Activated CD4-positive, alpha-beta T cell treated with anti-CD3 and anti-CD28 coated beads, Interleukin-2, amount 10 ng/mL, durations not matched to agents 24 days and 14 days (primary cell): Measurements from ENCODE around the gene EXOC7. TPM values are rescaled to one million over a fixed set of nuclear protein-coding genes. Genes with fewer than 3 reads are reported as not detected.

Experiments used
- DNase-seq: peaks from one replicate; pipeline ENCODE4 v3.0.0; 2022
- H3K27ac Mint-ChIP-seq: one replicate; pipeline ENCODE4 v1.8.0; 2022; ENCODE audit warnings: mild to moderate bottlenecking, mixed read lengths
- H3K27me3 Mint-ChIP-seq: one replicate; pipeline ENCODE4 v1.8.0; 2022; ENCODE audit warnings: mixed read lengths
- H3K36me3 Mint-ChIP-seq: one replicate; pipeline ENCODE4 v1.8.0; 2022; ENCODE audit warnings: low read depth, mild to moderate bottlenecking, mixed read lengths
- H3K4me1 Mint-ChIP-seq: one replicate; pipeline ENCODE4 v1.8.0; 2021; ENCODE audit warnings: mixed read lengths
- H3K4me3 Mint-ChIP-seq: one replicate; pipeline ENCODE4 v1.8.0; 2022; ENCODE audit warnings: mild to moderate bottlenecking, moderate library complexity, mixed read lengths
- H3K9me3 Mint-ChIP-seq: one replicate; pipeline ENCODE4 v1.8.0; 2021; ENCODE audit warnings: mixed read lengths
- intact Hi-C: fragments of 100-400 bp; cut with micrococcal nuclease; formaldehyde crosslinking; loops from one replicate; pipeline ENCODE4 v1.15.1; 2023
- total RNA-seq: library from RNA; stranded (reverse); gene quantifications from 2 replicates; pipeline ENCODE4 v1.2.3, GENCODE V29; 2022

Gene EXOC7
- total RNA-seq, 1 donor from 2014 or later, result 104 TPM

DNA sequence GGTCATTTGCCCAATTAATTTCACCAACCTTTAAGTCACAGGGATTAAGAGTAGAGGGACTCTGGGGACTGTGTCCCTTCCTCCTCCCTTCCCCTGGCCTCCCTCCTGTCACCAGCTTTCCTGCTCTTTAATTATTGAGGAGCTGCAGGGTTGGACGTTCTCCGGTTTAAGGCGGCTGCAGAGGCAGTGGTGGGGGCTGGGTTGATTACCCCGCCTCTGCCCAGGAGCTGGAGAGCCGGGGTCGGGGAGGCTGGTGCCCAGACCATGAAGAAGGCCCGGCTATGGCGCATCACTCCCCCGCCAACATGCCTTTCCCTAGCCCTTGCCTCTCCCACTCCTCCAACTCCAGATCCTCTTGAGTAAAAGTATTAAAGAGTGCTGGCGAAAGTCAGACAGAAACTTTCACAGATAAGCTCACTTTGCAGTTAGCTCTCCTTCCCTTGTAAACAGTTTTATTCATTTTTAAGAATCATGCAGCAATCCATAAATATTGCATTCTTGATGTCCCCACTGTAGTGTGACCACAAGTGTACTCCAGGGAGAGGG is 38.5 kb upstream of the EXOC7 start:
- intact Hi-C loops, result loop anchor here (5.0 kb wide), 2 partner anchors 40 to 135 kb away; no protein-coding TSS in a partner anchor
- Mint-ChIP-seq H3K4me1 (peaks cover 56% of the 10 kb centered on the region), H3K36me3 (peaks cover 4% of the 10 kb centered on the region), H3K27me3 (peaks cover 13% of the 10 kb centered on the region), H3K9me3 (no peaks in the 10 kb centered on the region), H3K27ac (peak overlapping the region; percentile 80), H3K4me3 (peak overlapping the region; percentile 83)
- DNase-seq, result no peak

GRCh38 chr17:76141212-76142038 is 37.8 kb upstream of the EXOC7 start, which contains the start of gene FOXJ1:
TSS of gene FOXJ1 (minus strand) at chr17:76141245. CDS start at chr17:76140395, 850 bp downstream.
- Mint-ChIP-seq H3K4me3 (peak within 1 kb of the TSS; percentile 83), H3K9me3 (no peaks in the 10 kb centered on the region), H3K27me3 (peaks cover 13% of the 10 kb centered on the region), H3K36me3 (peaks cover 4% of the 10 kb centered on the region), H3K27ac (peak within 1 kb of the TSS; percentile 11), H3K4me1 (peaks cover 51% of the 10 kb centered on the region)
- peak; percentile 98 for DNase-seq
- intact Hi-C loops, result loop anchor here (5.0 kb wide), 2 partner anchors 41 to 136 kb away; no protein-coding TSS in a partner anchor

GRCh38 chr17:76140661-76141211 is 37.1 kb upstream of the EXOC7 start:
- Mint-ChIP-seq H3K4me3 (peak overlapping the region; percentile 61), H3K36me3 (peaks cover 4% of the 10 kb centered on the region), H3K9me3 (no peaks in the 10 kb centered on the region), H3K4me1 (peaks cover 44% of the 10 kb centered on the region), H3K27me3 (peaks cover 13% of the 10 kb centered on the region), H3K27ac (no peak overlapping the region)
- intact Hi-C loops, result loop anchor here (5.0 kb wide), 2 partner anchors 42 to 137 kb away; no protein-coding TSS in a partner anchor
- DNase-seq, result no peak

- H3K27ac Mint-ChIP-seq, result no peak overlapping the region
- intact Hi-C loops, result loop anchor here (5.0 kb wide), 2 partner anchors 42 to 137 kb away; no protein-coding TSS in a partner anchor
- peak overlapping the region; percentile 61 for H3K4me3 Mint-ChIP-seq
Observed at GRCh38 chr17:76139801-76140660, 36.4 kb upstream of the EXOC7 start.

DNA sequence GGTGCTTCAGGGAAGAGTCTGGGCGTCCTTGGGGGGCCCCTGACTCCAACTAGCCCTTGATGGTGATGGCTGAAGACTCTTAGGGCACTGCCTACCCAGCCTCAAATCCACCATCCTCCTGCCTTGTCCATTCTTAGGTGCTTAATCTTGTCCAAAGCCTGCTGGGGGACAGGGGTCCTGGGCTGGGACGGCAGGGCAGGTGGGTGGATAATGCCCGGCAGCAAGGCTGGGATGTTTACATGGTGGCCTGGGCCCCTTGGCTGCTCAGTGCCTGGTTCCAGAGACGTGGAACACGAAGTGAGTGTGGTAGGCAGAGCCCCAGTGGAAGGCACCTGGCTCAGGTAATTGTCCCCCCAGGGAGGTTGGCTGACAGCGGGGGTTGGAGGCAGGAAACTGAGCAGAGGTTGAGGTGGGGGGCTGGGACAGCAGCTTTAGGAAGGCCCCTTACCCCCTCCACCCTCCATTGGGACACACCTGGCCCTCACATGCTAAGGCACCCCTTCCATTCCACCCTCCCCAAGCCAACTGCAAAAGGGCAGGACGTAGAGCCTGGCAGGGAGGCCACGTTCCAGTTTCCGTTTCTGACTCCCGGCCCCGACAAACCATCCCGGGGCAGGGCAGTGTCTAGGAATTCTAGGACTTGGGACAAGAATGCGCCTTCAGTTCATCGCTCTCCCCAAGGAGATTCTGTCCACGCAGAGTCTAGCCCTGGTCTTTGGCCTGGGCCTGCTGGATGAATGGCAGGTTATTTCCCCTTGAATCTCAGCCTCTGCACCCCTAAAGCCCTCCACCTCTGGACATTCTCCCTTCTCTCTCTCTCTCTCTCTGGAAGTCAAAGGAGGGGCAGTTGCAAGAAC is 35.5 kb upstream of the EXOC7 start:
- DNase-seq, result no peak
- peaks cover 13% of the 10 kb centered on the region for H3K27me3 Mint-ChIP-seq
- no peaks in the 10 kb centered on the region for H3K36me3 Mint-ChIP-seq
- intact Hi-C loops, result no loop called here
- H3K4me3 Mint-ChIP-seq, result no peak overlapping the region
- H3K4me1 Mint-ChIP-seq, result peaks cover 36% of the 10 kb centered on the region
- H3K27ac Mint-ChIP-seq, result no peak overlapping the region
- no peaks in the 10 kb centered on the region for H3K9me3 Mint-ChIP-seq

More at GRCh38 chr17:76139801-76140660, 36.4 kb upstream of the EXOC7 start:
- H3K36me3 Mint-ChIP-seq, result peaks cover 4% of the 10 kb centered on the region
- H3K9me3 Mint-ChIP-seq, result no peaks in the 10 kb centered on the region
- H3K4me1 Mint-ChIP-seq, result peaks cover 40% of the 10 kb centered on the region
- peaks cover 13% of the 10 kb centered on the region for H3K27me3 Mint-ChIP-seq
- peak; percentile 73 for DNase-seq

DNA sequence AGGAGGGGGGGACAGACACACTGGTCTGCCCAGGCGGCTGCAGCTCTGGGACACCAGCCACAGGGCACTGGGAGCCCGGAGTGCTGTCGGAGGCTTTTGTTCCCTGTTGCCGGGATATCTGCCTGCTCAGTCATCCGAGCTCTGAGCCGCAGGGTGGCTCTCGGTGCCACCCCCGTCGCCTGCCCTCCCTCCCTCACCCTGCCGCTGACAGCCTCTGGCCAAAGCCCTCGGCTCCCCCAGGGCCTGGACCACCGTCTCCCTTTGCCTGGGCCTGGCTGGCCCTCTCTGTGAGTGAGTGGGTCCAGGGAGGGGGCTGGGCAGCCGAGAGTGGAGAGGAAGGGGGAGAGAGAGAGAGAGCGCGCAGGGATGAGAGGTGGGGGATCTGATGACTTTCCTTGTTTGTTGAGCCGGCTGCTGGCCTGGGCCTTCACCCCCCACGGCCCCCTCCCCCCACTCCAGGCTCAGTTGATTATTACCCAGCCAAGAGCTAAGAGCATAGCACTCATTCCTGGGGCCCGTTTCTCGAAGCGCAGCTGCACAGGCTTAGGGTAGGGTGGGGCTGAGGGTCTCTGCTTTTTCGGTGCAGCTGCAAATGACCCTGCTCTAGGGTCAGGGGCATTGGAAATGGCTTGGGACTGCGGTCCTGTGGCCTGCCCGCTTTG is 34.8 kb upstream of the EXOC7 start:
- Mint-ChIP-seq H3K9me3 (no peaks in the 10 kb centered on the region), H3K27me3 (peaks cover 13% of the 10 kb centered on the region), H3K4me1 (peaks cover 33% of the 10 kb centered on the region), H3K27ac (no peak overlapping the region), H3K4me3 (no peak overlapping the region), H3K36me3 (no peaks in the 10 kb centered on the region)
- DNase-seq, result no peak
- intact Hi-C loops, result no loop called here

DNA sequence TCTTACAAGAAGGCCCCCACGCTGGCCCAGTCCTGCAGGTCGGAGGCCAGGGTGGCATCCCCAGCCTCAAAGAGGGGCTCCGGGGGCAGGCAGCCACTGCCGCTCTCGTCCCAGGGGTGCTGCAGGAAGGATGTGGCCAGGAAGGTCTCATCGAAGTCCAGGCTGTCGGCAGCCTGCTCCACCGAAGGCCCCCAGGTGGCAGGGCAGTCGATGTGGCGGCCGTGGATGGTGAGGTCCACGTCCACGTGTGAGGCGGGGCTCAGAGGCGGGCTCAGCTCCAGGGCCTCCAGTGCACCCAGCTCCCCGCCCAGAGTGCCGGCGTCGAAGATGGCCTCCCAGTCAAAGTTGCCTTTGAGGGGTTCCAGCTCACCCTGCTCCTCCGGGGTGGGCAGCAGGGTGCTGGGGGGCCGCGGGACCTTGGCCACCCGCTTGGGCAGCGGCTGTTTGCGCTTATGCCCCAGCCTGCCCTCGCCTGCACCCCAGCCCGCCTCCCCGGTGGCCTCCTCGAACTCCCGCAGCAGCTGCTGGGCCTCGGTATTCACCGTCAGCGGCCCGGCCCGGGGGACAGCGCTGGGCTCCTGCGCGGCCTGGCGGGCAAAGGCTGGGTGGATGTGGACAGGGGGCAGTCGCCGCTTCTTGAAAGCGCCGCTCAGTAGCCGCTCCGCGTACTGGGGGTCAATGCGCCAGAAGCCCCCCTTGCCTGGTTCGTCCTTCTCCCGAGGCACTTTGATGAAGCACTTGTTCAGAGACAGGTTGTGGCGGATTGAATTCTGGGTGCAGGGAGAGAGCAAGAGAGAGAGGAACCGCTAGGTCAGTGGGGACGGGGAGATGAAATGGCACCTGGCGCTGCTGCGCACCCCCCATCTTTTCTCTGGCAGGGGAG is 34.0 kb upstream of the EXOC7 start:
- DNase-seq, result no peak
- H3K27me3 Mint-ChIP-seq, result peaks cover 13% of the 10 kb centered on the region
- H3K4me3 Mint-ChIP-seq, result no peak overlapping the region
- intact Hi-C loops, result no loop called here
- peaks cover 27% of the 10 kb centered on the region for H3K4me1 Mint-ChIP-seq
- H3K9me3 Mint-ChIP-seq, result no peaks in the 10 kb centered on the region
- H3K27ac Mint-ChIP-seq, result no peak overlapping the region
- no peaks in the 10 kb centered on the region for H3K36me3 Mint-ChIP-seq

DNA sequence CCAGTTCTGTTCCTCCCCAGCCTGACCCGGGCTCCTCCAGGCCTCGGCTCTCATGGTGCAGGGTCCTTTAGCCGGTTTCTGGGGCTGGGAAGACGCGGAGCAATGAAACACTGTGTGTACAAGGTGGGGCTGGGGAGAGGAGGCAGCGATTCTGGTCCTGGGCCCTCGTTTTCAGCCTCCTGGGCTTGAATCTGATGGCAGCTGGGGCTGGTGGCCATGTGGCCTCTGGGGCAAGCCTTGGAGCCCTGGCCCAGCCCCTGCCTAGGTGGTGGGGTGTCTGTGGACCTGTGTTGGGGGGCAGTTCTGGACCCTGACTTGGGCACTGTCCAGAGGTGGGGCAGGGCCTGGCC is 33.4 kb upstream of the EXOC7 start:
- intact Hi-C loops, result no loop called here
- Mint-ChIP-seq H3K4me3 (no peak overlapping the region), H3K4me1 (peaks cover 21% of the 10 kb centered on the region), H3K9me3 (no peaks in the 10 kb centered on the region), H3K27me3 (peaks cover 13% of the 10 kb centered on the region), H3K27ac (no peak overlapping the region), H3K36me3 (no peaks in the 10 kb centered on the region)
- DNase-seq, result no peak

DNA sequence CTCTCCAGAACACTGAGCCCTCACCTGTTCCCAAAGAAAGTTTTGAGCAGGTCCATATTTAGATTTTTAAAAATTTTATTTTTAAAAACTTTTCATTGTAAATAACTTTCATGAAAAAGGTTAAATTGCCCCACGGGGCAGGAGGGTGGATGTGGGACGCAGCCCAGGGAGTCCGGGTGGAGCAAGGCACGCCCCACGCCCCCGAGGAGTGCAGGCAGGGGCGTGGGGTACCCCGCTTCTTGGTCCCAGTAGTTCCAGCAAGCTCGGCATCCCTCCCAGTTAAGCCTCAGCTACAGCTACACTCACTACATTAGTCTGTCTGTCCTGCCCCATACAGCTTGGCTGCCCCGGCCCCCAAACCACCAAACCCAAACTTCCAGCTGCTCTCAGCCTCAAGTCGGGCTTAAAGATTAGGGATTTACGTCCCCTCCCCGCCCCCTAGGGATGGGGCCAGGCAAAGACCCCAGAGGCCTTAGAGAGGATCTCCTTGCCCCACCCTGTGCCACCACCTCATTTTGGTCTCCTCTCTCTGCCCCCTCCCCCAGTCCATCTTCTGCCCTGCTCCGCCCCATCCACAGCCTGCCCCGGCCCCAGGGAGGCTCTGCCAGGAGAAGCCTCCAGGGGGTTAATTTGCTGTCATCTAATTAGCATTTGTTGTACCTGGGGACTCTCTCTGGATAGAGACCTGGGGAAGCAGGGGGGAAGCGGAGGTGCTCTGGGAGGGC is 32.9 kb upstream of the EXOC7 start:
- Mint-ChIP-seq H3K4me3 (no peak overlapping the region), H3K9me3 (no peaks in the 10 kb centered on the region), H3K27me3 (peaks cover 13% of the 10 kb centered on the region), H3K27ac (no peak overlapping the region), H3K4me1 (peaks cover 17% of the 10 kb centered on the region), H3K36me3 (no peaks in the 10 kb centered on the region)
- intact Hi-C loops, result no loop called here
- DNase-seq, result no peak

GRCh38 chr17:76135810-76136188 is 32.2 kb upstream of the EXOC7 start:
- intact Hi-C loops, result no loop called here
- H3K4me3 Mint-ChIP-seq, result no peak overlapping the region

More at GRCh38 chr17:76135810-76136188, 32.2 kb upstream of the EXOC7 start:
- DNase-seq, result no peak
- no peaks in the 10 kb centered on the region for H3K9me3 Mint-ChIP-seq
- no peak overlapping the region for H3K27ac Mint-ChIP-seq
- peaks cover 14% of the 10 kb centered on the region for H3K4me1 Mint-ChIP-seq
- no peaks in the 10 kb centered on the region for H3K36me3 Mint-ChIP-seq
- H3K27me3 Mint-ChIP-seq, result peaks cover 13% of the 10 kb centered on the region
